GM10847 (cell line): Measurements from ENCODE around the gene TP53I13.

Source experiments
- POLR2A ChIP-seq: IDR thresholded peaks from 2 replicates; pipeline ENCODE4 v1.6.1; 2011; ENCODE audit not compliant: insufficient read length; ENCODE audit errors: extremely low read depth

Gene TP53I13

GRCh38 chr17:29568331-29569244 is at the start of gene TP53I13:
TP53I13 (plus strand) TSS chr17:29568701; CDS start chr17:29568759, 58 bp downstream.
- peak; percentile 51 for TF ChIP-seq POLR2A

GRCh38 chr17:29524692-29525091 is 43.8 kb upstream of the TP53I13 start:
- no peak for TF ChIP-seq POLR2A

- no peak for TF ChIP-seq POLR2A
Observed at GRCh38 chr17:29526322-29526721, 42.2 kb upstream of the TP53I13 start.

- no peak for TF ChIP-seq POLR2A
Observed at GRCh38 chr17:29533976-29534375, 34.5 kb upstream of the TP53I13 start.

- TF ChIP-seq POLR2A = no peak
Observed at GRCh38 chr17:29544066-29544465, 24.4 kb upstream of the TP53I13 start.

GRCh38 chr17:29546085-29546484 is 22.4 kb upstream of the TP53I13 start:
- TF ChIP-seq POLR2A = no peak

- TF ChIP-seq POLR2A = no peak
Observed at GRCh38 chr17:29546830-29547229, 21.7 kb upstream of the TP53I13 start.

- TF ChIP-seq POLR2A = no peak
Observed at GRCh38 chr17:29549177-29549923, 19.2 kb upstream of the TP53I13 start.

- TF ChIP-seq POLR2A = no peak
Observed at GRCh38 chr17:29555840-29556239, 12.7 kb upstream of the TP53I13 start.

- no peak for TF ChIP-seq POLR2A
Observed at GRCh38 chr17:29557085-29557738, 11.3 kb upstream of the TP53I13 start.

GRCh38 chr17:29557739-29558116 is 10.8 kb upstream of the TP53I13 start:
- TF ChIP-seq POLR2A = no peak

- TF ChIP-seq POLR2A = no peak
Observed at GRCh38 chr17:29559640-29560039, 8.9 kb upstream of the TP53I13 start.

GRCh38 chr17:29560316-29560715 is 8.2 kb upstream of the TP53I13 start:
- no peak for TF ChIP-seq POLR2A

GRCh38 chr17:29561554-29562517 is 6.7 kb upstream of the TP53I13 start:
- no peak for TF ChIP-seq POLR2A
